Thoracic aorta (tissue), 2 donors: ENCODE results near the gene PARD3. TPM values are rescaled to one million over a fixed set of nuclear protein-coding genes. Genes with fewer than 3 reads are reported as not detected.
"Not testable (repeated sequence)": the region's sequence is repeated elsewhere in the genome, so short reads cannot be mapped to it uniquely, and the experiment has no call there.

Source experiments
- ATAC-seq: fragments of 150-250 bp; one replicate; pipeline ENCODE4 v1.8.0; 2017; ENCODE audit warnings: low read depth; ENCODE audit not compliant: insufficient number of reproducible peaks, low FRiP score
- DNase-seq: peaks from one replicate; pipeline ENCODE4 v3.0.0-alpha.2; 2020; ENCODE audit warnings: low spot score
- H3K27ac ChIP-seq, 2 donors: fragments of 200-600 bp; sonication (generic); 1 replicate in 1 of 2; 2 replicates in 1 of 2; pipeline ENCODE4 v1.5.1; 2016; ENCODE audit warnings: mild to moderate bottlenecking in 2 of 2, moderate library complexity in 2 of 2
- H3K27me3 ChIP-seq: fragments of 200-600 bp; sonication (generic); replicated peaks from 2 replicates; pipeline ENCODE4 v1.6.0; 2016; ENCODE audit warnings: mild to moderate bottlenecking; ENCODE audit not compliant: insufficient read depth
- H3K36me3 ChIP-seq: fragments of 200-600 bp; sonication (generic); one replicate; pipeline ENCODE4 v1.5.1; 2016
- H3K4me1 ChIP-seq, 2 donors: fragments of 200-600 bp; sonication (generic); 1 replicate in 1 of 2; 2 replicates in 1 of 2; pipeline versions ENCODE4 v1.5.1 to v1.6.0; 2016; ENCODE audit warnings: low read depth in 2 of 2, mild to moderate bottlenecking in 1 of 2; ENCODE audit not compliant: control insufficient read depth in 1 of 2
- H3K4me3 ChIP-seq: fragments of 200-600 bp; sonication (generic); 2 replicates; pipeline ENCODE4 v1.5.1; 2016; ENCODE audit warnings: mild to moderate bottlenecking
- H3K9me3 ChIP-seq: fragments of 200-600 bp; sonication (generic); 2 replicates; pipeline ENCODE4 v1.5.1; 2016
- total RNA-seq, 2 donors: library from RNA; depleted of rRNA; stranded (reverse); fragments of >200 nt; gene quantifications; one replicate each; pipeline versions ENCODE4 v1.1.0 to v1.2.3, GENCODE V29; 2016
- TF ChIP-seq, protein P1 (sequence below): fragments of 200-600 bp; sonication (generic); IDR thresholded peaks from one replicate; pipeline ENCODE4 v1.5.1; 2019; ENCODE audit warnings: antibody characterized with exemption

PARD3 gene
- total RNA-seq, 2 donors from 2014 or later: 16.7 to 34.5 TPM

DNA sequence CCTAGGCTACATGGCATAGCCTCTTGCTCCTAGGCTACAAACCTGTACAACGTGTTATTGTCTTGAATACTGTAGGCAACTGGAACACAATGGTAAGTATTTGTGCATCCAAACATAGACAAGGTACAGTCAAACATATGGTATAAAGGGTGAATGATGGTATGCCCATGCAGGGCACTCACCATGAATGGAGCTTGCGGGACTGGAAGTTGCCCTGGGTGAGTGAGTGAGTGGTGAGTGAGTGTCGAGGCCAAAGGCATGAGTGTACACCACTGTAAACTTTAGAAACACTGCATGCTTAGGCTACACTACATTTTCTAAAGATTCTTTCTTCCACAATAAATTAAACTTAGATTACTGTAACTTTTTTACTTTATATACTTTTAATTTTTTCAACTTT is 165.7 kb downstream of the PARD3 start:
- Histone ChIP-seq H3K27ac (no peak overlapping the region), H3K4me1 (no peaks in the 10 kb centered on the region), H3K4me3 (no peak overlapping the region), H3K9me3 (no peaks in the 10 kb centered on the region), H3K27me3 (no peaks in the 10 kb centered on the region), H3K36me3 (no peaks in the 10 kb centered on the region)
- TF ChIP-seq, protein P1, sequence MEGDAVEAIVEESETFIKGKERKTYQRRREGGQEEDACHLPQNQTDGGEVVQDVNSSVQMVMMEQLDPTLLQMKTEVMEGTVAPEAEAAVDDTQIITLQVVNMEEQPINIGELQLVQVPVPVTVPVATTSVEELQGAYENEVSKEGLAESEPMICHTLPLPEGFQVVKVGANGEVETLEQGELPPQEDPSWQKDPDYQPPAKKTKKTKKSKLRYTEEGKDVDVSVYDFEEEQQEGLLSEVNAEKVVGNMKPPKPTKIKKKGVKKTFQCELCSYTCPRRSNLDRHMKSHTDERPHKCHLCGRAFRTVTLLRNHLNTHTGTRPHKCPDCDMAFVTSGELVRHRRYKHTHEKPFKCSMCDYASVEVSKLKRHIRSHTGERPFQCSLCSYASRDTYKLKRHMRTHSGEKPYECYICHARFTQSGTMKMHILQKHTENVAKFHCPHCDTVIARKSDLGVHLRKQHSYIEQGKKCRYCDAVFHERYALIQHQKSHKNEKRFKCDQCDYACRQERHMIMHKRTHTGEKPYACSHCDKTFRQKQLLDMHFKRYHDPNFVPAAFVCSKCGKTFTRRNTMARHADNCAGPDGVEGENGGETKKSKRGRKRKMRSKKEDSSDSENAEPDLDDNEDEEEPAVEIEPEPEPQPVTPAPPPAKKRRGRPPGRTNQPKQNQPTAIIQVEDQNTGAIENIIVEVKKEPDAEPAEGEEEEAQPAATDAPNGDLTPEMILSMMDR: no peak
- ATAC-seq: no peak
- no peak for DNase-seq

DNA sequence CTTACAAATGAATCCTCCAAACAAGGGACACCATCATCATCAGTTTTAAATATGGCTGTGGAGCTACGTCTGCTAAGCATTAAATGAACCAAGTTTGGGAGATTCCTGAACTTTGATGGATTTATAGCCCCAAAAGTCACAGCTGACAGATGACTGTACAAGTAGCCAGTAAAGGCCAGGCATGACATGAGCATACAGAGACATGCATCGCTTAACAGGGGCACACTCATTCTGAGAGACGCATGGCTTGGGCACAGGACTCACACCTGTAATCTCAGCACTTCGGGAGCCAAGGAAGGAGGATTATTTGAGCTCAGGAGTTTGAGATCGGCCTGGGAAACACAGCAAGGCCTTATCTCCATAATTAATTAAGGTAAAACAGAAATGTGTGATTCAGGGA is 166.2 kb downstream of the PARD3 start:
- no peak overlapping the region for H3K27ac ChIP-seq
- H3K4me1 ChIP-seq: no peaks in the 10 kb centered on the region
- no peak for ATAC-seq

DNA sequence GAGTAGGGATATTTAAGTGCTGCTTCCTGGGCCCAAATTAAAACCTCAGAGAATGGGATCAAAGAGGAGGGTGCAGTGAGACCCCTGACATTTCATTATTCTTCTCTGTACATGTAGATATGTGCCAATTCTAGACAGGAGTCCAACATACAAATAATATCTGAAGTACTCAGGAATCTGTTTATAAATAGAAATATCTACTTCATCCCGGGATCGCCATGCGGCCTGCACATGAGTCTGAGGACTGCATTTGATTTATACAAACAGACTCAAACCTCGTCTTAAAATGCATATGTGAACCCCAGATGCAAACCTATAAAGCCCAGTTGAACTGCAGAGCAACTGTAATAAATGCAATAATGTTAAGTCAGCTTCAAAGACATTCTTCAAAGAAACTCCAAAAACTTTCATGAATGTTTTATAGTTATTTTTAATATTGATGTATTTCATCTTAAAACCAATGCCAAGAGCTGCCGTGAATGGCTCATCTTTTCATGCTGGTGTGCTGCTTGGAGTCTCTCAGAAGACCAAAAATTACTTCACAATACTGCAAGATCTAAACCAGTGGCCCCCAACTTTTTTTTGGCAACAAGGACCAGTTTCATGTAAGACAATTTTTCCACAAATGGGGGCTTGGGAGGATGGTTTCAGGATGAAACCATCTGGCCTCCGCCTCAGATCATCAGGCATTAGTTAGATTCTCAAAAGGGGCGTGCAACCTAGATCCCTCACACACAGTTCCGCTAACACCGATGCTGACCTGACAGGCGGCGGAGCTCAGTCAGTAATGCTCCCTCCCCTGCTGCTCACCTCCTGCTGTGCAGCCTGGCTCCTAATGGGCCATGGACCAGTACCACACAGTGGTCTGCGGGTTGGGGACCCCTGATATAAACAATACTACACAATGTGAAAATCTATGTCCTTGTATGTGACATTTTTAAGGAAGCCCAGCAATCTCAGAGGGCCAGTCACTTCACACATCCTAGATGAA is 166.9 kb downstream of the PARD3 start:
- no peak for DNase-seq
- TF ChIP-seq, protein P1: no peak
- Histone ChIP-seq H3K4me1 (no peaks in the 10 kb centered on the region), H3K36me3 (no peaks in the 10 kb centered on the region), H3K9me3 (no peaks in the 10 kb centered on the region), H3K27ac (no peak overlapping the region), H3K27me3 (no peaks in the 10 kb centered on the region), H3K4me3 (no peak overlapping the region)
- no peak for ATAC-seq

More for the DNA sequence above, 166.2 kb downstream of the PARD3 start:
- Histone ChIP-seq H3K36me3 (no peaks in the 10 kb centered on the region), H3K4me3 (no peak overlapping the region), H3K27me3 (no peaks in the 10 kb centered on the region), H3K9me3 (no peaks in the 10 kb centered on the region)
- TF ChIP-seq, protein P1: no peak
- DNase-seq: no peak

DNA sequence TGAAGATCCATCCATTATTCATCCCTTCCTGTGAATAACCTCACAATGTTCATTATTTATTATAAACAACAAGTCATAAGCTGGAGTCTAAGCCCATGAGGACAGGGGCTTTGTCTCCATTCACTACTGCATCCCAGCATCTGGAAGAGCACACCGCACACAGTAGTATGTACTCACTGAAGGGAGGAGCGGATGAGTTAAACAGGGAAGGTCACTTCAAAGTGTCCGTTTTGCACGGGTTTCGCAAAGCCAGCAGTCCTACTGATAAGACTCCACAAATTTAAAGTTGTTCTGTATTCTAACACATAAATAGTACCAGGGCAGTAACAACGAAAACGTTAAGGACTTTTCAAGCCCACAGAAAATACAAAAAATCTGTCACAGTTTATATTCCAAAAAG is 167.9 kb downstream of the PARD3 start:
- H3K4me1 ChIP-seq: no peaks in the 10 kb centered on the region
- ATAC-seq: no peak
- H3K36me3 ChIP-seq: no peaks in the 10 kb centered on the region

DNA sequence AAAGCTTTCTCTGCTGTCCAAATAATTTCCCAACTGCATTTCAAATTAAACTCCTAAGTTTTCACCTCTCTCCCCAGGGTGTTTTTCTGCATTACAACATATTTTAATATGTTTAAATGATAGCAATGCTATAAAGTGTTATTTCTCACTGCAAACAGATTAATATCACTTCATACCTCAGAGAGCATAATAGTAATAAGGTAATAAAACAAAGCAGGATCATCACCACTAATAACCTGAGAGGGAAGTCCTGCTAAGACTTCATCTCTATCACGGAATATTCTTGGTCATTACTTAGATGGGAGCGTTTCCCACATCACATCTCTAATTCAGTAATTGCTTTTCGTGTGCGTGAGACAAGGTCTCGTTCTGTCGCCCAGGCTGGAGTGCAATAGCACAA is 168.8 kb downstream of the PARD3 start:
- TF ChIP-seq, protein P1: no peak
- H3K9me3 ChIP-seq: no peaks in the 10 kb centered on the region
- ATAC-seq (no peak), DNase-seq (no peak)
- H3K36me3 ChIP-seq: no peaks in the 10 kb centered on the region
- H3K4me1 ChIP-seq: no peaks in the 10 kb centered on the region
- H3K27ac ChIP-seq: no peak overlapping the region
- no peak overlapping the region for H3K4me3 ChIP-seq
- H3K27me3 ChIP-seq: no peaks in the 10 kb centered on the region

More for the DNA sequence above, 167.9 kb downstream of the PARD3 start:
- Histone ChIP-seq H3K4me3 (no peak overlapping the region), H3K27ac (no peak overlapping the region), H3K9me3 (no peaks in the 10 kb centered on the region), H3K27me3 (no peaks in the 10 kb centered on the region)
- TF ChIP-seq, protein P1: no peak
- DNase-seq: no peak

DNA sequence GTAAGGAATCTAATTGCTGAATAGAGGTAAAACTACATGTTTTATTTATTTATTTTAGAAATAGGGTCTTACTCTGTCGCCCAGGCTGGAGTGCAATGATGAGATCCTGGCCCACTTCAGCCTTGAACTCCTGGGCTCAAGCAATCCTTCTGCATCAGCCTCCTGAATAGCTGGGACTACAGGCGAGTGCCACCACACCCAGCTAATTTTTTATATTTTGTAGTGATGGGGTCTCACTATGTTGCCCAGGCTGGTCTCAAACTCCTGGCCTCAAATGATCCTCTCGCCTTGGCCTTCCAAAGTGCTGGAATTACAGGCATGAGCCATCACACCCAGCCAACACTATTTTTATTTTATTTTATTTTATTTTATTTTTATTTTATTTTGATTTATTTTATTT is 170.3 kb downstream of the PARD3 start:
- not testable (repeated sequence) for H3K4me1 ChIP-seq, DNase-seq, H3K36me3 ChIP-seq, H3K4me3 ChIP-seq, H3K27ac ChIP-seq, H3K27me3 ChIP-seq, ATAC-seq, H3K9me3 ChIP-seq
